LNCAP (cell line): ENCODE measurements around the gene SSR2.

Experiments used
- CTCF ChIP-seq: fragments of 450-650 bp; IDR thresholded peaks from 2 replicates; pipeline ENCODE4 v1.5.1; 2017; ENCODE audit warnings: mild to moderate bottlenecking

The SSR2 gene

GRCh38 chr1:155964193-155964592, 56.6 kb downstream of the SSR2 start:
- no peak for TF ChIP-seq CTCF

- no peak for TF ChIP-seq CTCF
Observed at GRCh38 chr1:155962599-155963211, 58.0 kb downstream of the SSR2 start.

- TF ChIP-seq CTCF = no peak
Observed at GRCh38 chr1:155961937-155962336, 58.8 kb downstream of the SSR2 start.

- TF ChIP-seq CTCF = no peak
Observed at GRCh38 chr1:155960081-155960745, 60.5 kb downstream of the SSR2 start.
